Activated T-cell treated with anti-CD3 and anti-CD28 coated beads for 1 hour (primary cell): ENCODE results near the gene TMEM117.
"Not testable (repeated sequence)": the region's sequence is repeated elsewhere in the genome, so short reads cannot be mapped to it uniquely, and the experiment has no call there.

Source experiments
- DNase-seq: peaks from one replicate; pipeline ENCODE4 v3.0.0-alpha.2; 2020; ENCODE audit warnings: low read depth

The TMEM117 gene

DNA sequence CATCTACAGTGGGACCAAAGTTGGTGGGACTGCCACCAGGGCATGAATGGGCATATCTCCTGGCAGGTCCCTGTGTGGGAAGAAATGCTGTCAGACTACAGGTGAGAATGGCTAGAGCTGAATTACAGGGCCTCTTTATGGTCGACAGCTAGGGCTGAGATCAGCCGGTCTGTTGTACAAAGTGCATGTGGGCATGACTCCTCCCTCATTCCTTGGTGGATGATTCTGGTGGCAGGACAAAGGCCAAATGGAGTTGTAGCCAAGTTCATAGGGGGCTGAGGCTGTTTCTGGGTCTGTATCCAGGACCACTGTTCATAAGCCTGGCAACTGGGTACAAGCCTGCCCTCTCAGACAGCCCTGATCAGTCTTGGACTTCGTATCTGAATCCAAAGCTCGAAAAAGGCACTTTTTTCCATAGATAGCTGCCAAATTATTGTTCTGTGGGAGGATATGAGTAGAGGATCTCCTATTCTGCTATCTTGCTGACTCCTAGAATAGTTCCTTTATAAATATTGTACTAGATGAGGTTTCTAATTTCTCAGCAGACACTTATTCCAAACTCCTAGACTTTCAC is 460.8 kb downstream of the TMEM117 start:
- DNase-seq: no peak

DNA sequence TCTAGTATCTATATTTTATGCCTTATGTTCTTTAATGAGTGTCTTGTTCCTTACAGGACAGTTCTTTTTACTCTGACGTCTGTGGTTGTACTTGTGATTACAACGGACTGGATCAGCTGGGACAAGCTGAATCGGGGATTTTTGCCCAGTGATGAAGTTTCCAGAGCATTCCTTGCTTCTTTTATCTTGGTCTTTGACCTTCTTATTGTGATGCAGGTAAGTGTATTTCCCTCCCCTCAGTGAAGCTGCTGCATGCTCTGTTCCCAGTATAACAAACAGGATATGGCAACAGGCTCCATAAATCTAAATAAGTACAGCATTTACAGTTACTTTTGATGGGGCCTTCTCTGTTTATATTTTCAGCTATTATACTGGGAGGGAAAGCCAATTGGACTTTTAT is 463.6 kb downstream of the TMEM117 start:
- no peak for DNase-seq

DNA sequence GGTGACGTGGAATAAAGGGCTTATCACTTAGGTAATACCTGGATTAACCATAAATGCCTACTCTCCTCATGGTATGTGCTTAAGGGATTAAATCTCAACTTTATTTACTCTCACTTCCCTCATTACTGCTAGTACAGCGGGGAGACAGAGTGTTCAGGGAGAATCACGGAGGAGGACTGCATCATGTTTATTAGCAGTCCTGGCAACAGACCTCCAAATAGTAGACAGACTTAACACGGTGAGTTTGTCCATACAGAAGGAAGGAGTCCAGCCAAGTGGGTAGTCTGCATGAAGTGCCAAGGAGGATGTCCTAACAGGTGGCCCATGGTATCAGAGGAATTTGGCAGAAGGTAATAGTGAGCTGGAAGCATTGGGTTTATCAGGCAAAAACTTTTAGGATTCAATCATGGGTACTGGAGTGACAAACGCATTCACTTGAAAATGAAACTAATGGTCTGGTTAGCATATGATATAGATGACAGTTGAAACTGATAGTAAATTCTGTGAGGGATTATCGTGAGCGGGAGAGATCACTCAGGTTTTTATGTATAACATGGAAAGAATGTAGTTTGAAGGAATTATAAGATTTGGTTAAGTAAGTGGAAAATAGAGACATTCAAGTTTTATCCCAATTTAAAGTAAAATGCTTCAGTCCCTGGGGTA is 471.8 kb downstream of the TMEM117 start:
- no peak for DNase-seq

DNA sequence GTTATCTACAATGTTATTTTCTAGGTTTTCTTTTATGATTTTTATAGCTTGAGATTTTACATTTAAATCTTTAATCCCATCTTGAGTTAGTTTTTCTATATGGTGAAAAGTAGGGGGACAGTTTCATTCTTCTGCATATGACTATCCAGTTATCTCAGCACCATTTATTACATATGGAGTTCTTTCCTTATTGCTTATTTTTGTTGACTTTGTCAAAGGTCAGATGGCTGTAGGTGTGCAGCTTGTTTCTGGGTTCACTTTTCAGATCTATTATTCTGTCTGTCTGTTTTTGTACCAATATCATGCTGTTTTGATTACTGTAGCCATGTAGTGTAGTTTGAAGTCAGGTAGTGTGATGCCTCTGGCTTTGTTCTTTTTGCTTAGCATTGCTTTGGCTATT is 477.3 kb downstream of the TMEM117 start:
- DNase-seq: no peak

- DNase-seq: no peak
Observed at GRCh38 chr12:44314007-44314500, 478.2 kb downstream of the TMEM117 start.

GRCh38 chr12:44317651-44318126 is 481.8 kb downstream of the TMEM117 start:
- no peak for DNase-seq

GRCh38 chr12:44331269-44331668 is 495.4 kb downstream of the TMEM117 start:
- DNase-seq: no peak

DNA sequence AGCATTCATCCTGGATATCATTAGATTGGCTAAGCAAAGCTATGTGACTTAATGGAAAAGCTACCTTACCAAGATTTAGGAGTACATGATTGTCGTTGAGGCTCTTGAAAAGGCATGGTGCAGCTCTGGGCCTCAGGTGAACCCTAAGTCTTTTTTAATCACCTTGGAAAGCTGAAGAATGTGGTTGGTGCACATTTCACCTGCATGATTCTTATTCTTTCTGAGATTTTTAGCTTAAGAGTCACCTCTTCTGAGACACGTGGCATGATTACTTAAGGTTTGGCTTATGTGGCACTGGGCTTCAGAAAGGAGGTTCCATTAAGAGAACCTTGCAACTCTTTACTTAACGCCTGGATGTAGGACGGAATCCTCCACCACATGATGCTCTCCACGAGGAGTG is 498.5 kb downstream of the TMEM117 start:
- no peak for DNase-seq

GRCh38 chr12:44335030-44335429 is 499.1 kb downstream of the TMEM117 start:
- DNase-seq: no peak

DNA sequence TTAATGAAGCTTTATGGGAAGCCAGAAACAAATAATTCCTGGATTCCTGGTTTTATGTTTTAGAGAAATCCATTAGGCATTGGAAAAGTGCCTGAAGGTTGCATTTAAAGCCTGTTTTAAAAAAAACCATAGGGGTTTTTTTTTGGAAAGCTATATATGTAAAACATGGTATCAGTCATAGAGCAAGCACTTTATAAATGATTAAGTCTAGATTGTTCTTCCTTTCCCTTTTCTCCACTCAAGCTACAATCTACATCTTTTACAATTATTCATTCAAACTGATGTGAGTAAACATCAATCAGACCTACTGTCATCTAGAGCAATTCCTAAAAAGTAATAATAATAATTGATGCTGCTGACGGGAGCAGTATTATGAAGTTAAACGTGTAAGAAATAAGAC is 500.7 kb downstream of the TMEM117 start:
- no peak for DNase-seq

DNA sequence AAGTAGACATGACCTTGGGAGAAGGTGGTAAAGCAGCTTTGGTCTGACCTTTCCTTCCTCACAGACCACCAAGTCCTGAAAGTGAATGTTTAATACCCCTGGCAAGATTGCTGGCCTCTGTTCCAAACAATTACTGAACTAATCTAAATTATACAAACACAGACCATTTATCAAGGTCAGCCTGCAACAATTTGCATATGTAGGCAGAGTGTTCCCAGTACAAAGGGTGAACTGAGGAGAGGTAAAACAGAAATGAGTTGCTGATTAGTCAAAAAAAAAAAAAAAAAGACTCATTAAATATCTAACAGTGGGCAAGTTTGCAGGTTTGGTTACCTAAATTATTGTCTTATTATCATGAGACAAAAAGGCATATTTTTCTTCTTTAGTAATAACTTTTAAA is 506.5 kb downstream of the TMEM117 start:
- DNase-seq: no peak

DNA sequence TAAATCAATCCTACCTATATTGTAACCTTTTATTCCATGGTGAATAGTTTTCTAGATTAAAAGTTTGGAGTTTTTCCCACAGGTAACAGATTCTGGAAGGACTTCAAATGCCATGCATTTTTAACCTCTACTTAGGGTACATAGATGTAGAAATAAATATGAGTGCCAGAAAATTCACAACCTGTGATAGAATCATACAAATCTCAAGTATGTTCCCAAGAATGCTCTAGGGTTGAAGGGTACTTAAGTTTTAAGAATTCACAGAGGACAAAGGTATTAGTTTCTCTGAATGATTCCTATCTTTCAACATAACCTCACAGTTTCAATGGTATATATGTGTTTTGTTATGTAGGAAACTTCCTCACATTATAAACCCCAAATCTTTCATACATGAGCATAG is 511.3 kb downstream of the TMEM117 start:
- no peak for DNase-seq

- DNase-seq: no peak
Observed at GRCh38 chr12:44357494-44357893, 521.6 kb downstream of the TMEM117 start.

GRCh38 chr12:44358636-44359035 is 522.8 kb downstream of the TMEM117 start:
- no peak for DNase-seq

DNA sequence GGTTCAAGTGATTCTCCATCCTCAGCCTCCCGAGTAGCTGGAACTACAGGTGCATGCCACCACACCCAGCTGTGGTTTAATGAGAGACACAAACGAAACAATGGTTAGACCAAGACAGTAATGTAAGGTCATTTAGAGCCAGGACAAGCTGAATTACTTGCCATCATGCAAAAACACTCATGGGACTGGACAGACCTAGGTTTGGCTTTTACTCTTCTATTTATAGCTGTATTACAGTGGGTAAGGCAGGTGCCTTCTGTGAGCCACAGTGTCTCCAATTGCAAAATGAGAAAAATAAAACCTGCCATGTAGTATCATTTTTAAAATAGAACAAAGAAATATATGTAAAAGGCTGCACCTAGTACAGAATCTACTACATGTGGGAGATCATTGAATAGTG is 527.1 kb downstream of the TMEM117 start:
- DNase-seq: no peak

DNA sequence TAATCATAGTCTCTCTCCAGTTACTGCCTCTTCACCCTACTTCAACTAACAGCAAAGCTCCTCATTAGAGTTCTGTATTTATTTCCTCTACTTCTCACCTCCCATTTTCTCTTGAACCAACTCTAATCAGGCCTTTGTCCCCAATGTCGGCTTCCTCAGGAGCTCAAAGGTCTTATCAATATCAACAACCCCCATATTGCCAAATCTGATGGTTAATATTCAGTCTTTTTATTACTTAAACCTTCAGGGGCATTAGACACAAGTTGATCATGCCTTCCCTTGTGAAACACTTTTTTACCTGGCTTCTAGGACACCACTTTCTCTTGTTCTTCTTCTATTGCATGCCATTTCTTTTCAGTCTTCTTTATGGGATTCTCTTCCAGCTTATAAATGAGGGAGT is 531.3 kb downstream of the TMEM117 start:
- DNase-seq: no peak

DNA sequence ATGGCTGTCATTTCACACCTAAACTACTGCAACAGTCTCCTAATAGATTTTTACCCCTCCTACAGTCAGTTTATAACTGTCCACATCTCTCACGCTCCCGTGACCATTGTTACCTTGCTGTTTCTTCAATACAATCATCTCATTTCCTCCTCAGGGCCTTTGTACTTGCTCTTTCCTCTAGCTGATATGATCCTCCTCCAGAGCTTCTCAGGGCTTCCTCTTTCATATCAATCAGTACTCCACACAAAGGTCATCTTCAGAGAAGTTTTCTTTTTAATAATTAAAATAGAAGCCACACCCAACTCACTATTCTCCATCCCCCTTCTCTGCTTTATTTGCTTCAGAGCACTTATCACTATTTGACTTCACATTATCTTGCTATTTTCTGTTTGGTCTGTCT is 532.0 kb downstream of the TMEM117 start:
- no peak for DNase-seq

DNA sequence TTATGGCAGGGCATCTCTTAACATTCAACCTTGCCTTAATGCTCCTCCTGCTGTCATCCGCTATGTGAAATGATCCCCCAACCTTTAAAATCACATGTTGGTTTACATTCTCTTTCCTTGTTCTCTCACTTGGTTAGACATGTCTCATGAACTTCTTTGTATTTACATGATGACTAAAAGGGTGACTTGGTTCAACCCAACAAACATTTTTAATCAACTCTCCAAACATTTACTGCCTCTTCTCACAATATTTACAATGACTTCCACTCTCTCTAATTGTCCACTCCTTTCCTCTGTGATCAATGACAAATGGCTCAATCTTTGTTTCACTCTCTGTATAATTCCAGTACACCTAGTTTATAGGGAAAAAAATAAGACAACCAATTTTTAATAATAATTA is 534.1 kb downstream of the TMEM117 start:
- DNase-seq: no peak

- DNase-seq: no peak
Observed at GRCh38 chr12:44370982-44371381, 535.1 kb downstream of the TMEM117 start.

DNA sequence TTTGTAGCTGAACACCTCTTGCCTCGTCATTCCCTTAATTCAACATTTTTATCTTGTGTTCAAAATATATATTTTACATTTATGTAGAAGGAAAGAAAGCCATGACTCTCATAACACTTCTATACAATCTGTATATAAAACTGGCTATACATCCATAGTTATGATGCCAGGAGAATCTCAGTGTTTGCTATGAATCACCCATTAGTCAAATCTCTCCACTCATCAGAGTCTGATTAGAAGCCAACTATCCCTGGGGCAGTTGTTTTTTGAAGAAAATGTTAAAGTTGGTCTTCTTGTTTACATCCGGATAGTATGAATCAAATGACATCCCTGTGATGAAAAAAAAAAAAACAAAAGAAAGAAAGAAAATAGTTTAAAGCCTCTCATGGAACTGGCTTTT is 536.4 kb downstream of the TMEM117 start:
- no peak for DNase-seq

DNA sequence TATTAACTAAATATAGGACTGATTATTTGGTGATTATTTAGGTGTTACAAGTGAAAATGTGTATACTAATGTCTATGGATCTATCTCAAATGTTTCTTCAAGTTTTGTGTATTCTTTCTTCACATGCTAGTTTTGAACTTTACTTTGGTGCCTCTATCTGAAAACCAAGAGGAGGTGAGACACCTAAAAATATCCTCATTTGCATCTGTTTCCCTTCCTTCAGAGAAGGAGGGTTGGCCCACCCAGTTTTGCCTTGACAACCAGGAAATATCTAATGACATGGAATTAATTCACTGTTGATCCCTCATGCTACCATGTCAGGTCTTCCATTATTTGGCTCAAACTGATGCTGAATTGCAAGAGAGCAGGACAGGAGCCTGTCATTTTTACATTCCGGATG is 539.8 kb downstream of the TMEM117 start:
- DNase-seq: no peak

DNA sequence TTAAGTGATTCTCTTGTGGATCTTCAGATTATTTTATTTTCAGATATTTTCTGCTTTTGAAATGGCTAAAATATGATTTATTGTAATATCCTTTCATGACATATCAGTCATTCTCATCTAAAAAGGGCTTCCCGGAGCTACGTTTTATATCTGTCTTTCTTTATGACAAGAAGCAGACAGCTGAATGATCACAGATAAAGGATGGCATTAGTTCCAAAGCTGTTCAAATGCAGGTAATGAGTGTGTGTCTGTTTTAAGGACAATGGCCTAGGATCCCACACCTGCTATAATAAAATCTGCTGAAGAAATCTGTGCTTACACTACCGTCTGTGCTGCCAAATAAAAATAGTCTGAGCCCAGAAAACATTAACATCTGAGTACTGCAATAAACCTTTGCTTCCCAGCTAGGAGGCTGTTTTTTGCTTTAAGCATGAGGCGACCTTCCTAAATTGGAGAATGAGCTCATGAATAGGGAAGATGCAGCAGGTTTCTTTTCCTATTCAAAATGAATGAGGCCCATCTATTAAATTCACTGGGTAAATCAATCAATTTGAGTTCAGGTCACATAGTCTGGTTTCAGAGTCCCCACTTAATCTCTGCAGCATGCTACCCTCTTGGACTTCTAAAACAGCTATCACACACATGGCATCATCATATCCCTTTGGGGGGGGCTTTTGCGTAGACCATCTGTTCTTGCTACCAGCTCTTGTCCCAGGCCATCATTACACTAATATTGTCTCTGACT is 541.7 kb downstream of the TMEM117 start:
- no peak for DNase-seq

DNA sequence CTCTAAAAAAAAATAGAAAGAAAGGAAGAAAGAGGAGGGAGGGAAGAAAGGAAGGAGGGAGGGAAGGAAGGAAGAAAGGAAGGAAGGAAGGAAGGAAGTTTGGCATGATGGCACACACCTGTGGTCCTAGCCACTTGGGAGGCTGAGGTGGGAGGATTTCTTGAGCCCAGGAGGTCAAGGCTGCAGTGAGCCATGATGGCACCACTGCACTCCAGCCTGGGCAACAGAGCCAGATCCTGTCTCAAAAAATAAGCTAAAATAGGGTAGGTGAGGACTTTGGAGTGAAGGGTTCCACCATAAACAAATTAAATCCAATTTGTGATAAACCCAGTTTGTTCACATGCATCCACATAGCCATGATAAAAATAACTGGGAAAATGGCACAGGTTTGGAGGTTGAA is 543.2 kb downstream of the TMEM117 start:
- DNase-seq: not testable (repeated sequence)
